ENCODE results near the gene NEUROG3.
"Not testable (repeated sequence)": the region's sequence is repeated elsewhere in the genome, so short reads cannot be mapped to it uniquely, and the experiment has no call there.

The NEUROG3 gene

GRCh38 chr10:69571618-69572158, 1.5 kb downstream of the NEUROG3 start:
- DNase-seq (ENCODE audit: low read depth): no peak

DNA sequence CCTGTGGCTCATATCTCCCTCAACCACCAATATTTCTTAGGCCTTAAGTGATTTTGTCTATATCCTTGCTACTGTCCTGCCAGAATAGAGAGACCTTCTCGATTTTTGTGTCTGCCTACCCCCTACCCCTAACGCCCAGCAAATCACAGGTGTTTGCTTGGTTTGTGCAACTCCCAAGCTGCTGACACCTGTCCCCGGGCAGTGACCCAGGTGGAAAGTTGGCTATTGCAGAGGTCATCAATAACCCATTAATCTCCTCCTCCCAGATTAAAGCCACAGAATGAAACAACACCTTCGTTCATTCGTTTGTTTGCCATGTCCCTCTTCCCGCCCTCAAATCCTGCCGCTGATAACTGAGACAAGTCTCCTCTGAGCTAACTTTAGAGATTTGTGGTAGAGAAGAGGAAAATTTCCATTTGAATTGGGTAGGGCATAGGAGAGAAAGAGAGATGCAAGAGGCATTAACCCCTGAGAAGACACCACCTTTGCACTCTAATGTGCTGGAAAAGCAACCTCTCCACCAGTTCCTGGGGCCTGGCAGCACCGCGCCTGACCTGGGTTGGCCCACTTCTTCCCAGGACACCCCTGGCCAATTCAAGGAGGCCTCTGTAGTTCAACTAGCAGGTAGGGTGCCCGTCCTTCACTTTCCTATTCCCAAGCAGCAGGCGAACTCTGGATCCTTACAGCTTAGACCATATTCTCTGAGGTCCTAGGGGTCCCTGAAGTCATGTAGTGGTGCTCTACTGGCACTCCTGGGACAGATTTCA, 3.0 kb downstream of the NEUROG3 start:
- DNase-seq (ENCODE audit: low read depth): no peak

DNA sequence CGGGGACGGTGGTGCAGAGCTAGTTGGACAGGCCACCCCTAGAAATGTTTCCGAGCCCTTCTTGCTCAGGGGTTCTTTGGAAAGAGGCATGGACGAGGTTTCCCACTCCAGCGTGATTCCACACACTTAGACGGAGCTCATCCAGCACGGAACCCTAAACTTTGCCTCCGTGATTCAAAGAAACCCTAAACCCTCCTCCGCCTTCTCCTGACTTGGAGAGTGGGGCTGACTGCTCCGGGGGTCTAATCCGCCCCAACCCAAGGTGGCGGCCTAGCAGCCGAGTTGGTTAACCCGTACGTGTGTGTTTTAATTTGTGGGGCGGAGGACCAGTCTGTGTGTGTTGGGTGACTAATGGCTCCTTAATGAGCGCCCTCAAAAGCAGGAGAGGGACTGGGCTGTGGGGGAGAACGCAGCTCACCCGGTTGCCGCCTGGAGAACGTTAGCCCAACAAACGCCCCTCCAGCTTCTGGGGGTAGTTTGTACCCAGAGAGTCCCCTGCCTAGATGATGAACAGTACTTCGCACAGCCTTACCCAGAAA, 3.8 kb downstream of the NEUROG3 start:
- DNase-seq (ENCODE audit: low read depth): no peak

- no peak for DNase-seq (ENCODE audit: low read depth)
These were observed 4.5 kb downstream of the NEUROG3 start for GRCh38 chr10:69568472-69569395.

DNA sequence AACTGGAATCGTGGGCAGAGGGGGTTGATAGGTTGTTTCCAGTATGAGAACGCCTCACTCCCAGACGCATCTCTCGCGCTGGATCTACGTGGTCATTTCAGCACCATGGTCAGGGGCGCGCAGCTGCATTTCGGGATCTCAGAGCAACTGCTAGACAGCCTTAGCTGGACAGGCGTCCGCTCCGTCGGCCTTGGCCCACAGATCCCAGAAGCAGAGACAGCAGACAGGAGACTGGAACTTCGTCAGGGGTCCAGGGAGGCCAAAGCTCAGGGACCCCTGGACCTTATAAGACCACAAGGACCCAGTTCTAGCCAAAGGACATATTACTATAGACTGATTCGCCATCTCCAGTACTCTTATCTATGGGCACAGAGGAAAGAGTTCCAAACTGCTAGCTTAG, 5.3 kb downstream of the NEUROG3 start:
- DNase-seq (ENCODE audit: low read depth): no peak

DNA sequence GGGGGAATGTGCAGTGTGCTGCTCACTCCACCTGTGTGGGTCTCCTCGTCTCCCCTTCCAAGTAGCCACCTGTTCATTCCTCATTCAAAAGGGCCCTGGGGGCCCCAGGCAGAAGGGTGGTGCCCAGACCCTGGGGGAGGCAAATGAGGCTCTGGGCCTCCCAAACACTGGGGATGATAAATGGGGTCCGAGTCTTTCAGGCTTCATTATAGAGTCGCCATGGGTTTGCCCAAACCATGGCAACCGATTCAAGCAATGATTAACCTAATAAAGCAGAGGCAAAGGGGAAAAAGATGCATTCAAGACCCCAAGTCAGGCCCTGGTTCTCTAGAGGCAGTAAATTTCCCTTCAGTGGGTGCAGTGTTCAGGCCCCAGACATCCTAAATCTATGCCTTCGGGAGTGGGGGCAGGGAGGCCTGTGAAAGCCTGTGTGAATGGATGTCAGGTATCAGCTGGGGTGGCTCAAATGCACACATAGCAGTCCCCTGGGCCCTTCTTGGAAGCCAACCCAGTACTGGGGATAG, 10.4 kb downstream of the NEUROG3 start:
- no peak for DNase-seq (ENCODE audit: low read depth)

- DNase-seq (ENCODE audit: low read depth): no peak
These were observed 13.7 kb downstream of the NEUROG3 start for GRCh38 chr10:69559525-69559924.

DNA sequence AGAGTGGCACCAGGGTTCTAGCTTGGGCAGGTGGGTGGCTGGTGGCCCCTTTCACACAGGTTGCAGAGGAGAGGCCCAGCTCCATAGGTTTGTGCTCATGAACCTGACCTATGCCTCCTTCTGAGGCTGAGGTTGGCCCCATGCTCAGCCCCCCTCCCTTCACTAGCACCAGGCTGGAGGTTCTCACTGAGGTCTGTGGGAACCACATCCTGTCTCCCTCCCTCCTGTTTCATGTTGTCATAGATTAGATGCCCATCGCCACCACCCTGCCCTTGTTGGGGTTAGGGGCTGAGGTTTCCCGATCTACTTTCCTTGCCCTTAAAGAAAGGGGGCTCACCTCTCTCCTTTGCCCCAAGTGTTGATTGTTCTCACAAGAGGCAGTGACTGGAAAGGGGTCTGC, 14.7 kb downstream of the NEUROG3 start:
- no peak for DNase-seq (ENCODE audit: low read depth)

DNA sequence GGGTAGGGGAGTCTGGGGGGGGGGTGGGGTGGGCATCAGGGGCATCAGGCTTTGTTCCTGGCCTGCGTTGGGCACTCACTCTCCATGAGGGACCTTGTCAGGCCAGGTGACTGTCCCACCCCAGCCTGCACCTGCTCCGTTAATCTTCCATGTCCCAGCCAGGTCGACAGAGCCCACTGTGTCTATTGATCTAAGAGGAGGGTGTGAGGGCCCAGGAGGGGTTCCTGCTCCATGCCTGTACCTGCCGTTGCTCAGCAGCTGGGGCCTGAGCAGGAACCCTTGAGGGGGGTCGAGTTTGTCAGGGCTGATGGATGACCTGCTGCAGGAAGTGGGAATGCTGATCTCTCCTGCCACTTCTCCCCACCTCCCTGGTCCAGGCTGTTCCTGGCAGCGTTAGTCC, 18.6 kb downstream of the NEUROG3 start:
- no peak for DNase-seq (ENCODE audit: low read depth)

GRCh38 chr10:69553328-69553727, 19.9 kb downstream of the NEUROG3 start:
- DNase-seq (ENCODE audit: low read depth): no peak

DNA sequence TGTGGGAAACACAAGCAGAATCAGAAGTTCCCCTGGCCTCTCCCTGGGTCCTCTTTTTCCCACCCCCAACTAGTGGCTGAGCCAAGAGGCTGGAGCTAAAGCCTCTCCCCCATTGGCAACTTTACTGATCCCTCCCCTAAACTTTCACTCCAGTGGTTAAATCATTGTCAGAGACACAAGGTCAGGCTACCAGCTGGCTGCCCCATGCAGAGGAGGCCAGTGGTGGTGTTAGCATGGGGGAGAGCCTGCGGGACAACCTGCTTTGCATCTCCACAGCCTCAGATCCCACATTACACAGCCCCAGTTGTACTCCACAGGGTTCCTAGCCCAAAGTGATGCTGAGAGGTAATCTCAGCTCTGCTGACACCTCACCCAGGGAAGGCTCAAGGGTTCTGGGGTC, 21.0 kb downstream of the NEUROG3 start:
- DNase-seq (ENCODE audit: low read depth): no peak

GRCh38 chr10:69549959-69550358, 23.3 kb downstream of the NEUROG3 start:
- no peak for DNase-seq (ENCODE audit: low read depth)

- no peak for DNase-seq (ENCODE audit: low read depth)
These were observed 31.8 kb downstream of the NEUROG3 start for GRCh38 chr10:69541463-69541862.

GRCh38 chr10:69538461-69538860, 34.8 kb downstream of the NEUROG3 start:
- DNase-seq (ENCODE audit: low read depth): no peak

DNA sequence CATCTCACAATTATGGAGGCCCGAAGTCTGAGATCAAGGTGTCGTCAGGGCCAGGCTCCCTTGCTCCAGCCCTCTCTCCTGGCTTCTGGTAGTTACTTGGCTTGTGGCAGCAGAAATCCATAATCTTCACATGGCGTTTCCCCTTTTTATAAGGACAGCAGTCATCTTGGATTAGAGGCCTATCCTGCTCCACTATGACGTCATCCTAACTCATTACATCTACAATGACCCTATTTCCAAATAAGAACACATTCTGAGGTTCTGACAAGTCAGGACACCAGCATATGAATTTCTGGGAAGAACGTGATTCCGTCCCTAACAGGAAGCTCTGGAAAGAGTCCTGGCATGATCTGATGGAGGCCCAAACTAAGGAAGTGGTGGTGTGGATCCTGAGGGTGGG, 35.8 kb downstream of the NEUROG3 start:
- DNase-seq (ENCODE audit: low read depth): no peak

DNA sequence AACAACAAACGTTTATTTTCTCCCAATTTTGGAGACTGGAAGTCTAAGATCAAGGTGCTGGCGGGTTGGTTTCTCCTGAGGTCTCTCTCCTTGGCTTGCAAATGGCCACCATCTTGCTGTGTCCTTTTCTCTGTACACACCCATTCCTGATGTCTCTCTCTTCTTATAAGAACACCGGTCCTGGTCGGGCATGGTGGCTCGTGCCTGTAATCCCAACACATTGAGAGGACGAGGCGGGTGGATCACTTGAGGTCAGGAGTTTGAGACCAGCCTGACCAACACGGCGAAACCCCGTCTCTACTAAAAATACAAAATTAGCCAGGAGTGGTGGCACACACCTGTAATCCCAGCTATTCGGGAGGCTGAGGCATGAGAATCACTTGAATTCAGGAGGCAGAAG, 36.7 kb downstream of the NEUROG3 start:
- not testable (repeated sequence) for DNase-seq (ENCODE audit: low read depth)

- DNase-seq (ENCODE audit: low read depth): no peak
These were observed 39.6 kb downstream of the NEUROG3 start for GRCh38 chr10:69533658-69534057.

GRCh38 chr10:69527961-69528360, 45.3 kb downstream of the NEUROG3 start:
- DNase-seq (ENCODE audit: low read depth): no peak
